ENCODE results near the gene MARF1.

Gene MARF1

DNA sequence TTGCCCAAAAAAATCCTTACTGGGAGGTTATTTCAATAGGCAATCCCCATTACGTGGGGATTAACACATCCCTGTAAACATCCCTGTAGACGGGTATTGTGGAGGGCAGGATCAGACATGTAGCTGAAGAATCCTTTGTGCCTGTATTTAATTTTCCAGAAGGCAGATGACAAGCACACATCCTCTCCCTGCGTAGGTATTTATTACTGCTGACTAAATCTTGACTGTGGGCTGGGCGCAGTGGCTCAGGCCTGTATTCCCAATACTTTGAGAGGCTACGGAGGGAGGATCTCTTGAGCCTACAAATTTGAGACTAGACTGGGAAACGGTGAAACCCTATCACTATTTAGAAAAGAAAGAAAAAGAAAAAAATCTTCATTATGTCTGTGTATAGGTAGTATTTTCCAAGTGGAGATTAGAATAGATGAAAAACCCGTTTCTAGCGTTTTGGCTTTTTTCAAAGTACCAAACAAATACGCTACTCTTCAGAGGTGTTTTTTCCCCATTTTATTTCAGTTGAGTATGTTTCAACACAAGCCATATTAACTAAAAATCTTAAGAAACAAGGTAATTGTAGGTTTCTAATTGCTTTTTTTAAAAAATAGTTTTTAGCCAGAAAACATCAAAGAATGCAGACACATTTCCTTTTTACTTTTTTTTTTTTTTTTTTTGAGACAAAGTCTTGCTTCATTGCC lies 1.5 kb upstream of the MARF1 start:
- Histone ChIP-seq H3K36me3 (ENCODE audit: control insufficient read depth, insufficient read depth, low read length) (peaks cover 1% of the 10 kb centered on the region), H3K4me3 (ENCODE audit: extremely low read depth, insufficient read depth, low read length, poor library complexity, severe bottlenecking) (no peak overlapping the region), H3K9me3 (ENCODE audit: control insufficient read depth, low read length) (no peaks in the 10 kb centered on the region), H3K4me1 (ENCODE audit: control insufficient read depth, insufficient read depth, low read length, poor library complexity, severe bottlenecking) (peaks cover 13% of the 10 kb centered on the region), H3K27ac (ENCODE audit: low read depth, low read length, severe bottlenecking) (peak overlapping the region; percentile 97)
- WGBS, 2 experiments (ENCODE audit: insufficient coverage in 2 of 2) = 93 to 96% methylated on average over 3 to 5 of the region's 9 CpGs

DNA sequence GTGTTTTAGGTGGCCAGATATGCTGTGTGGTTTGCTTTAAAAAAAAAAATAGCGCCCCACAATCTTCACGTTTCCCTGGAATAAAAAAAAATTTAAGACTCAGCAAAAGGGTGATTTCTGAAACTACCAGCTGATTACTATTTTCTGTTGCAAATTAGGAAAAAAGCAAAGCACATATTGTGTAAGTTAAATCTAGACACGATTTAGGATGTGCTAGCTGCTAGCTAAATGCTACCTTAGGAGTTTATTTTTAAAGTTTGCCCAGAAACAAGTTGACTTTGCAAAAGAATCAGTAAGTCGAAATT lies 944 bp upstream of the MARF1 start:
- Histone ChIP-seq H3K36me3 (ENCODE audit: control insufficient read depth, insufficient read depth, low read length) (peaks cover 6% of the 10 kb centered on the region), H3K9me3 (ENCODE audit: control insufficient read depth, low read length) (no peaks in the 10 kb centered on the region), H3K4me3 (ENCODE audit: extremely low read depth, insufficient read depth, low read length, poor library complexity, severe bottlenecking) (peak overlapping the region; percentile 78), H3K27ac (ENCODE audit: low read depth, low read length, severe bottlenecking) (peak overlapping the region; percentile 97), H3K4me1 (ENCODE audit: control insufficient read depth, insufficient read depth, low read length, poor library complexity, severe bottlenecking) (peaks cover 13% of the 10 kb centered on the region)
- 72 to 79% methylated on average over 2 to 3 of the region's 4 CpGs for WGBS, 2 experiments (ENCODE audit: insufficient coverage in 2 of 2)

DNA sequence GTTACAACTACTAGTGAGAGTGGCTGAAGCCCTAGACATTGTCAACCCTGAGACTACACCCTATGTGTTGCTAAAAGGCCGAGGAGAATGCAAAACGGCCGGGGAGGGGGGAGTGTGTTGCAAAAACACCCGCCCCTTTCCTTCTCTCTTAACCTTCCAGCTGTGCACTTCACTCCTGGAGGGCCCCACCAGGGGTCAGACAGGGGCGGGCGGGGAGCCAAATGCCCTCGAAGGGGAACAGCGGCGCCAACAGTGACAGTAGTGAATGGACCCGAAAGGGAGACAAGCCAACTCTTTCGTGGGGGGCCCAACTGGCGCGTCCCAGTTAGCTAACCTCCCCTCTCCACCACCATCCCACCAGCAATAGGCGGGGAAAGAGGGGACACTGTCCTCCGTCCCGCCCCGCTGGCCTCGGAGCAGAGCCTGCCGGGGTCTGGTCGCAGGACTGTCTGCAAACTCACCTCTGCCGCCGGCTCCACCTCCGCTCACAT lies 352 bp downstream of the MARF1 start:
- Histone ChIP-seq H3K4me3 (ENCODE audit: extremely low read depth, insufficient read depth, low read length, poor library complexity, severe bottlenecking) (peak overlapping the region; percentile 78), H3K36me3 (ENCODE audit: control insufficient read depth, insufficient read depth, low read length) (peaks cover 19% of the 10 kb centered on the region), H3K9me3 (ENCODE audit: control insufficient read depth, low read length) (no peaks in the 10 kb centered on the region), H3K27ac (ENCODE audit: low read depth, low read length, severe bottlenecking) (peak overlapping the region; percentile 97), H3K4me1 (ENCODE audit: control insufficient read depth, insufficient read depth, low read length, poor library complexity, severe bottlenecking) (peaks cover 13% of the 10 kb centered on the region)
- WGBS, 2 experiments (ENCODE audit: insufficient coverage in 2 of 2) = 0% methylated on average over 16 to 17 of the region's 23 CpGs

DNA sequence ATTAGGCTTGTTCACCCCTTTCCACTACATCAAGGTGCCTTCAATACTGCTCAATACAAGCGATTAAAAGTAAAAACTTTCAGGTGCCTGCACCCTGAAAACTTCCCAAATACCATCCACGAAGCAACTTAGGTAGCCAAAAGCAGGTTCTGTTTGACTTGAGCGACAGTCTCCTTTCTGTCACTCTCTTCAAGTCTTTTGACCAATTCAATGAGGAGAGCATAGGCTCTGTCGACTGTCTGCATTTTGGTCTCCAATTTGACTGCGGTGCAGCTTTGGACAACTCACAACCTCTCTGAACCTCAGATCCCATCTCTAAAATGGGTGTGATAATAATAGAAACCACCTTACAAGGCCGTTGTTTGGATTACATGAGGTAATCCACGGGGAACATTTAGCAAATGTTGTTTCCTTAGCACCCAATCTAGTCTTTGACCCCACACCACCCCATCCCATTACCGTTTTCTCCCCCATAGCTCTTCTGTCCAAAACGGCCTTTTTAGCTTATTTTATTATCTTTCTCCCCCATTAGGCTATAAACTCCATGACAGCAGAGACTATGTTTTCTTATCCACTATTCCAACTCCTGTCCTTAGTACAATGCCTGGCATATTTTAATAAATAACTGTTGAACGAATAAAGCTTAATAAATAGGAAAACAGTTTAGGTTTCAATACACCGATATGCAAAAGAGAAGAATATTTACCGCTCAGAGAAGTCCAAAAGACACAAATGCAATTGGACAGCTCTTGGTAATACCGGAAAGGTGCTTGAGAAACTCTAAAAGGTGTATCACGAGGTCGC lies 999 bp downstream of the MARF1 start:
- WGBS, 2 experiments (ENCODE audit: insufficient coverage in 2 of 2) = 37 to 38% methylated on average over 11 to 13 of the region's 15 CpGs
- H3K4me1 ChIP-seq (ENCODE audit: control insufficient read depth, insufficient read depth, low read length, poor library complexity, severe bottlenecking) = peaks cover 13% of the 10 kb centered on the region
- peaks cover 25% of the 10 kb centered on the region for H3K36me3 ChIP-seq (ENCODE audit: control insufficient read depth, insufficient read depth, low read length)
- H3K4me3 ChIP-seq (ENCODE audit: extremely low read depth, insufficient read depth, low read length, poor library complexity, severe bottlenecking) = peak overlapping the region; percentile 78
- H3K9me3 ChIP-seq (ENCODE audit: control insufficient read depth, low read length) = no peaks in the 10 kb centered on the region
- H3K27ac ChIP-seq (ENCODE audit: low read depth, low read length, severe bottlenecking) = peak overlapping the region; percentile 97

DNA sequence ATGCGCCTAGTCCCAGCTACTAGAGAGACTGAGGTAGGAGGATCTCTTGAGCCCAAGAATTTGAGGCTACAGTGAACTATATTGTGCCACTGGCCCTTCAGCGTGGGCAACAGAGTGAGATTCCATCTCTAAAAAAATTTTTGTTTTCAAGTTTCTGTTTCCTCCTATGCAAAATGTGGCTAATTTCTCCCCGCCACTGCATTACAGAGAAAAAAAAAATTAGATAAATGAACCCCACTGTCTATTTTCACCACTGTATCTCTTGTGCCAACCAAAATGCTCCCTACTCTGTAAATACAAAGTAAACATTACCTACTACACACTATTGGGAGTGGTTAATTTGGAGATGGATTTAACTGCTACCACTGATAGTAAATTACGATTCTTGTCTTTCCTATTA lies 2.0 kb downstream of the MARF1 start:
- Histone ChIP-seq H3K4me3 (ENCODE audit: extremely low read depth, insufficient read depth, low read length, poor library complexity, severe bottlenecking) (no peak overlapping the region), H3K36me3 (ENCODE audit: control insufficient read depth, insufficient read depth, low read length) (peaks cover 35% of the 10 kb centered on the region), H3K4me1 (ENCODE audit: control insufficient read depth, insufficient read depth, low read length, poor library complexity, severe bottlenecking) (peaks cover 13% of the 10 kb centered on the region), H3K27ac (ENCODE audit: low read depth, low read length, severe bottlenecking) (no peak overlapping the region), H3K9me3 (ENCODE audit: control insufficient read depth, low read length) (no peaks in the 10 kb centered on the region)
- 93 to 100% methylated on average over 2 to 3 of the region's 4 CpGs for WGBS, 2 experiments (ENCODE audit: insufficient coverage in 2 of 2)

DNA sequence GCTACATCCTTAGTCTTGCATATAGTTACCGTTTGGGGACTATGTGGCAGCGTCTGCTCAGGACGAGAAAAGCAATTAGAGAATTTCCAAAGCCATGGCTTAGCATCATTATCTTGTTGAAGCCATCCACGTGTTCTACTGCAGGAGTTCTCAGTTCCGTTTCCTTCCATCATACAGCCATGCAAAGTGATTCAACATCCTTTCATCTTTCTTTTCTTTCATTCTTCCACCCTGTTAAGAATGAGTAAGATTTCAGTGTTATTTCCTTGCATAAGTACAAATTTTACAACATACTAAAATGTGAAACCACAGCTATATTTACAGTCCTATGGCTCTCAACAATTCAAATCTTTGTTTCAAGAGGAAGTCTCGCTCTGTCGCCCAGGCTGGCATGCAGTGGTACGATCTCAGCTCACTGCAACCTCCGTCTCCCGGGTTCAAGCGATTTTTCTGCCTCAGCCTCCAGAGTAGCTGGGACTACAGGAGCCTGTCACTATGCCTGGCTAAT lies 3.8 kb downstream of the MARF1 start:
- Histone ChIP-seq H3K36me3 (ENCODE audit: control insufficient read depth, insufficient read depth, low read length) (peaks cover 54% of the 10 kb centered on the region), H3K4me1 (ENCODE audit: control insufficient read depth, insufficient read depth, low read length, poor library complexity, severe bottlenecking) (peaks cover 9% of the 10 kb centered on the region), H3K9me3 (ENCODE audit: control insufficient read depth, low read length) (no peaks in the 10 kb centered on the region), H3K27ac (ENCODE audit: low read depth, low read length, severe bottlenecking) (no peak overlapping the region), H3K4me3 (ENCODE audit: extremely low read depth, insufficient read depth, low read length, poor library complexity, severe bottlenecking) (no peak overlapping the region)
- WGBS, 2 experiments (ENCODE audit: insufficient coverage in 2 of 2) = 90 to 95% methylated on average over 5 to 11 of the region's 11 CpGs

DNA sequence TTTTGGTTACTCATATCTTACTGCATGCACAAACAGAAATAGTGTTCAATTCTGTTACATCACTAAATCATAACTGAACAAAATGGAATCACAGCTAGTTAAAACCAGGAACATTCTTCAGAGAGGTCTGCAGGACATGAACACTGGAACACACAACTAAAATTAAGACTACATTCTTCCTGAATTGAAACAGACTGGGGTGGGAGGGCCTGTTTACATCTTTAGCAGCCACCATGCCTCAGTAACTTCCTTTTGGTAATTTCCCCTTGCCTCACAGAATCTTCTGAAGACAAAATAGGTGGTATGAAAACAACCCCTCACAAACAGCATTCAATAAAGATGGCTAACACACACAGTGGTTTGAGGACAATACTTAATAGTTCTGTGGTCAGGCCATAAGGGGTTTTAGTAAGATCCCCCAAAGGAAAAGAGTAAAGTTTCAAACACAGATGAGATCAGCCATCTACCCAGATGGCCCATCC lies 6.5 kb downstream of the MARF1 start:
- Histone ChIP-seq H3K4me3 (ENCODE audit: extremely low read depth, insufficient read depth, low read length, poor library complexity, severe bottlenecking) (no peak overlapping the region), H3K4me1 (ENCODE audit: control insufficient read depth, insufficient read depth, low read length, poor library complexity, severe bottlenecking) (no peaks in the 10 kb centered on the region), H3K27ac (ENCODE audit: low read depth, low read length, severe bottlenecking) (no peak overlapping the region), H3K9me3 (ENCODE audit: control insufficient read depth, low read length) (no peaks in the 10 kb centered on the region), H3K36me3 (ENCODE audit: control insufficient read depth, insufficient read depth, low read length) (peaks cover 80% of the 10 kb centered on the region)

DNA sequence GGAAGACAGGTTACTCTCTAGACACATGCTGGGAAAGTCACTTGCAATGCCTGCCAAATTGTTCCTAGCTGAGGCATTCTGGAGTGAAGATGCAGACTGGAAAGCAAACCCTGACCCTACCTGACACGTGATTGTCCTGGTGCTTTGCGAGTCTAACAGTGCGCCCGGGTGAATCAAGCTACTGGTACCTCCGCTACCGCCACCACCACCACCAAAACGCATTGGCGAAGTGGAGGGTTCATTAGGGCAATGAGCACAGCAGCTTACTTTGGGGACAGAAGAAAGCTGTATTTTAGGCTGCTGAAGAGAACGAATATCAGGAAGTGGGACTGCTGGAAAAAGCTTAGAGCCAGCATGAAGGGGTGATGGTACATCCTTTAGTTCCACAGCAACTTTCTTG lies 7.0 kb downstream of the MARF1 start:
- Histone ChIP-seq H3K9me3 (ENCODE audit: control insufficient read depth, low read length) (no peaks in the 10 kb centered on the region), H3K27ac (ENCODE audit: low read depth, low read length, severe bottlenecking) (no peak overlapping the region), H3K4me3 (ENCODE audit: extremely low read depth, insufficient read depth, low read length, poor library complexity, severe bottlenecking) (no peak overlapping the region), H3K4me1 (ENCODE audit: control insufficient read depth, insufficient read depth, low read length, poor library complexity, severe bottlenecking) (no peaks in the 10 kb centered on the region), H3K36me3 (ENCODE audit: control insufficient read depth, insufficient read depth, low read length) (peaks cover 85% of the 10 kb centered on the region)
- 95 to 97% methylated on average over 6 to 8 of the region's 9 CpGs for WGBS, 2 experiments (ENCODE audit: insufficient coverage in 2 of 2)

DNA sequence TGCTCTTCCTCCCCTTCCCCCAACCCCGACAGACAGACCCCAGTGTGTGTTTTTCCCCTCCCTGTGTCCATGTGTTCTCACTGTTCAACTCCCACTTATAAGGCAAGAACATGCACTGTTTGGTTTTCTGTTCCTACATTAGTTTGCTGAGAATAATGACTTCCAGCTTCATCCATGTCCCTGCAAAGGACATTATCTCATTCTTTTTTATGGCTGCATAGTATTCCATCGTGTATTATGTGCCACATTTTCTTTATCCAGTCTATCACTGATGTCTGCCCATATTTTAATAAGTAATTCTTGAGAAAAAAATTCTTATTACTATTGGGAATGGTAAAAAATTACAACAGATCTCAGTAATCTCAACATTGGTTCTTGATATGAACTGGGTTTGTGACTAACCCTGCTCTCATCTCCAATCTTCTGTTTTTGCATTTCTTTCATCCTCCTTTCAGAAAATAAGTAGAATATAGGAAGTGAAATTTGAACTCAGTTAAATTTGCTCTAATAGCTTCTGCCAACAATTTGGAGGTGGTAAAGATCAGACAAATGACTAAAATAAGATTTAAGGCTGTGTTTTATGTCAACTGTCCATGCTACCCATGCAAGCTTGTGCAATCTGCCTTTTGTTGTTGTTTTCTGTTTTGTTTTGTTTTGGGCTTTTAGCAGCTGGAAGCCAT lies 11.1 kb downstream of the MARF1 start:
- WGBS, 2 experiments (ENCODE audit: insufficient coverage in 2 of 2) = 100% methylated on average over 1 of the region's 2 CpGs; no CpG with 5 or more reads in 1 of the 2 experiments
- Histone ChIP-seq H3K27ac (ENCODE audit: low read depth, low read length, severe bottlenecking) (no peak overlapping the region), H3K9me3 (ENCODE audit: control insufficient read depth, low read length) (no peaks in the 10 kb centered on the region), H3K4me1 (ENCODE audit: control insufficient read depth, insufficient read depth, low read length, poor library complexity, severe bottlenecking) (no peaks in the 10 kb centered on the region), H3K4me3 (ENCODE audit: extremely low read depth, insufficient read depth, low read length, poor library complexity, severe bottlenecking) (no peak overlapping the region), H3K36me3 (ENCODE audit: control insufficient read depth, insufficient read depth, low read length) (peaks cover 83% of the 10 kb centered on the region)

DNA sequence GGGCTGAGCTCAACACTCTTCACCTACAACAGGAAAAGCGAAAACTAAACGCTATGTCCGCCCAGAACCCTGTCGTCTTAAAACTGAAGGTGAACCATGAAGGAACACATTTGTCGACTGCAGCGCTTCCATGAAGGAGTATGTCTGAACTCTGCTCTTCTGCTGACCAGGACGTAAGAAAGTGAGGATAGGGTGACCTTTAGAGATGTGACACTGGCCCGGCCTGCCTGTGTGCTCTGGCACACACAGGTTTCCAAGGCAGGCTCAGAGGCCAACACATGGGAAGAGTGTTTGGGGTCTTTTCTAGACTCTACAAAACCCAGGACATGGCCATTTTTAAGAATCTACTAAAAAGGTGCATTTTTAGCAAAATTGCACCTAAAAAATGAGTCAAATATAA lies 21.1 kb downstream of the MARF1 start:
- Histone ChIP-seq H3K4me1 (ENCODE audit: control insufficient read depth, insufficient read depth, low read length, poor library complexity, severe bottlenecking) (peaks cover 3% of the 10 kb centered on the region), H3K9me3 (ENCODE audit: control insufficient read depth, low read length) (no peaks in the 10 kb centered on the region), H3K36me3 (ENCODE audit: control insufficient read depth, insufficient read depth, low read length) (peaks cover 90% of the 10 kb centered on the region), H3K27ac (ENCODE audit: low read depth, low read length, severe bottlenecking) (no peak overlapping the region), H3K4me3 (ENCODE audit: extremely low read depth, insufficient read depth, low read length, poor library complexity, severe bottlenecking) (no peak overlapping the region)
- 96 to 100% methylated on average over 6 to 7 of the region's 8 CpGs for WGBS, 2 experiments (ENCODE audit: insufficient coverage in 2 of 2)
